HG02571 (cell line): Measurements from ENCODE around the gene NODAL.

Experiments used
- ATAC-seq: cut with Tn5 transposase; IDR thresholded peaks from one replicate; pipeline ENCODE4 v1.9.1; 2021; ENCODE audit warnings: mild to moderate bottlenecking, moderate library complexity; ENCODE audit not compliant: unreplicated experiment

Gene NODAL

DNA sequence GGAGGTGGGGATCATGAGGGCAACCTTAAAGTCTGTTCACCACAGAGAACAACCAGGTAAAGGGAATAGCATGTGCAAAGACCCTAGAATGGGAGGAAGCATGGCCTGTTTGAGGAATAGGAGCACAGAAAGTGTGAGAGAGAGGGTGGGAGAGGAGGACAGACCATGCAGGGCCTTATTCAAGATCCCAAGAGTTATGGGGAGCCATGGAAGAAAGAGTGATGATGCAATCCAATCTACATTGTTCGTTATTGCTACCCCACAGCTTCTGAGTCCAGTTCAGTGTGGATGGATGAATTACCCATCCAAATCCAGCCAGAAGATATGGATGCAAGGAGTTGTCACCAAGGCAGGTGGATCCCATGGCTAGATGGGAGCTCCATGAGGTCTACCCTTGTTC, 45.3 kb downstream of the NODAL start:
- no peak for ATAC-seq

DNA sequence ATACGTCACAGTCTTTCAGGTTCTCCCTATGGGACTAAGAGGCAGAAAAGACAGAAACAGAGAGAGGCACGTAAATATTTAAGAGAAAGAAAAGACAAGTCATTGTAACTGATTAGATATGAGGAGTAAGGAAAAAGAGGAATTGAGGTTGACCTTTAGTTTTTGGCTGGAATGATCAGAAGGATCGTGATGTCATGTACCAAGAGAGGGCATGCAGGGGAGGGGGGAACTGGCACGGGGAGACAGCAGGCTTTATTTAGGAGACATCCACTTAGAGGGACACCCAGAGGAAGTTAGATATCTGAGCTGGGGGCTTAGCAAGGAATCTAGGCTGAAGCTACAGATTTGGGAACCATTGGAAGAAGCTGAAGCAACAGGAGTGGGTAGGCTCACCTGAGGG, 49.8 kb downstream of the NODAL start:
- ATAC-seq, result no peak
